Colonic mucosa (tissue), 4 donors: ENCODE measurements around the gene GNG11. TPM values are rescaled to one million over a fixed set of nuclear protein-coding genes. Genes with fewer than 3 reads are reported as not detected.

Source experiments
- DNase-seq: peaks from one replicate; pipeline ENCODE4 v3.0.0-alpha.2; 2020
- H3K27ac ChIP-seq: fragments of 200-600 bp; one replicate; pipeline ENCODE4 v1.8.0; 2021
- H3K27me3 ChIP-seq: fragments of 200-600 bp; one replicate; pipeline ENCODE4 v1.8.0; 2021
- H3K36me3 ChIP-seq: fragments of 200-600 bp; one replicate; pipeline ENCODE4 v1.8.0; 2021
- H3K4me1 ChIP-seq: fragments of 200-600 bp; one replicate; pipeline ENCODE4 v1.8.0; 2021; ENCODE audit warnings: mild to moderate bottlenecking
- H3K4me3 ChIP-seq: fragments of 200-600 bp; one replicate; pipeline ENCODE4 v1.8.0; 2021
- H3K9ac ChIP-seq, 2 donors: one replicate each; pipeline ENCODE4 v1.7.0; 2013; ENCODE audit warnings: control low read depth in 2 of 2, low read depth in 2 of 2, low read length in 2 of 2
- H3K9me3 ChIP-seq: fragments of 200-600 bp; one replicate; pipeline ENCODE4 v1.8.0; 2021
- CTCF ChIP-seq: fragments of 200-600 bp; IDR thresholded peaks from one replicate; pipeline ENCODE4 v1.8.0; 2022; ENCODE audit warnings: antibody characterized with exemption, mild to moderate bottlenecking
- intact Hi-C: fragments of 100-400 bp; cut with DNase I; formaldehyde crosslinking; loops from one replicate; pipeline ENCODE4 v1.14.1; 2022
- total RNA-seq, 2 donors: library from RNA; stranded (reverse); fragmentation: NEBNext Ultra II Directional in 1 of 2; extraction: Animal tissue kit (Norgen Biotek cat#: 25700) in 1 of 2; gene quantifications; one replicate each; pipeline ENCODE4 v1.2.1, GENCODE V29; 2021
- donor health status: healthy.
- donor health status: DM: no; HTN: no; CAD: no.
- donor health status: DM: no; HTN: no; CAD: no.

Gene GNG11
- total RNA-seq, 2 donors from 2014 or later = 2.1 to 4.1 TPM

- Histone ChIP-seq H3K27ac (no peak overlapping the region), H3K4me3 (no peak overlapping the region), H3K36me3 (no peaks in the 10 kb centered on the region), H3K4me1 (no peaks in the 10 kb centered on the region), H3K9ac (no peak overlapping the region), H3K27me3 (no peaks in the 10 kb centered on the region), H3K9me3 (no peaks in the 10 kb centered on the region)
- no peak for TF ChIP-seq CTCF
- DNase-seq = no peak
- intact Hi-C loops = no loop called here
Observed at GRCh38 chr7:93945083-93945482, 23.5 kb downstream of the GNG11 start.

- intact Hi-C loops = no loop called here
- H3K9ac ChIP-seq = no peak overlapping the region
Observed at GRCh38 chr7:93945756-93946535, 24.4 kb downstream of the GNG11 start.

GRCh38 chr7:93948106-93948505 is 26.6 kb downstream of the GNG11 start:
- no peaks in the 10 kb centered on the region for H3K27me3 ChIP-seq
- no peak for DNase-seq
- H3K9me3 ChIP-seq = no peaks in the 10 kb centered on the region
- no peak overlapping the region for H3K27ac ChIP-seq
- no peaks in the 10 kb centered on the region for H3K4me1 ChIP-seq
- no peak overlapping the region for H3K9ac ChIP-seq
- H3K36me3 ChIP-seq = no peaks in the 10 kb centered on the region
- H3K4me3 ChIP-seq = no peak overlapping the region
- intact Hi-C loops = no loop called here
- TF ChIP-seq CTCF = no peak

More at GRCh38 chr7:93945756-93946535, 24.4 kb downstream of the GNG11 start:
- no peak for DNase-seq
- no peaks in the 10 kb centered on the region for H3K36me3 ChIP-seq
- no peaks in the 10 kb centered on the region for H3K4me1 ChIP-seq
- H3K9me3 ChIP-seq = no peaks in the 10 kb centered on the region
- no peak for TF ChIP-seq CTCF
- no peak overlapping the region for H3K27ac ChIP-seq
- H3K27me3 ChIP-seq = no peaks in the 10 kb centered on the region
- no peak overlapping the region for H3K4me3 ChIP-seq

- no peak overlapping the region for H3K27ac ChIP-seq
- H3K27me3 ChIP-seq = no peaks in the 10 kb centered on the region
- no peak overlapping the region for H3K4me3 ChIP-seq
- intact Hi-C loops = no loop called here
- no peaks in the 10 kb centered on the region for H3K9me3 ChIP-seq
- TF ChIP-seq CTCF = no peak
- no peaks in the 10 kb centered on the region for H3K36me3 ChIP-seq
- no peaks in the 10 kb centered on the region for H3K4me1 ChIP-seq
- H3K9ac ChIP-seq = no peak overlapping the region
- DNase-seq = no peak
Observed at GRCh38 chr7:93948873-93949272, 27.3 kb downstream of the GNG11 start.

- TF ChIP-seq CTCF = no peak
- Histone ChIP-seq H3K36me3 (no peaks in the 10 kb centered on the region), H3K27me3 (no peaks in the 10 kb centered on the region), H3K4me3 (no peak overlapping the region), H3K9me3 (no peaks in the 10 kb centered on the region), H3K4me1 (no peaks in the 10 kb centered on the region), H3K27ac (no peak overlapping the region), H3K9ac (no peak overlapping the region)
- intact Hi-C loops = no loop called here
- DNase-seq = no peak
Observed at GRCh38 chr7:93949423-93949822, 27.9 kb downstream of the GNG11 start.
